Uterus (tissue), 4 donors: ENCODE measurements around the gene FZD4. TPM values are rescaled to one million over a fixed set of nuclear protein-coding genes. Genes with fewer than 3 reads are reported as not detected.

Source experiments
- DNase-seq, 2 donors: peaks; one replicate each; pipeline ENCODE4 v3.0.0-alpha.2; 2019 to 2020
- H3K27ac ChIP-seq, 2 donors: fragments of 200-600 bp; sonication (generic); 1 replicate in 1 of 2; 2 replicates in 1 of 2; pipeline ENCODE4 v1.5.1; 2016 to 2018
- H3K27me3 ChIP-seq, 2 donors: fragments of 200-600 bp; sonication (generic); one replicate each; pipeline ENCODE4 v1.5.1; 2018 to 2019; ENCODE audit warnings: control low read depth in 1 of 2
- H3K36me3 ChIP-seq, 2 donors: fragments of 200-600 bp; sonication (generic); one replicate each; pipeline ENCODE4 v1.5.1; 2019; ENCODE audit warnings: control low read depth in 1 of 2
- H3K4me1 ChIP-seq, 2 donors: fragments of 200-600 bp; sonication (generic); one replicate each; pipeline ENCODE4 v1.5.1; 2018 to 2019; ENCODE audit warnings: control low read depth in 1 of 2
- H3K4me3 ChIP-seq, 2 donors: fragments of 200-600 bp; sonication (generic); 1 replicate in 1 of 2; 2 replicates in 1 of 2; pipeline ENCODE4 v1.5.1; 2018 to 2019; ENCODE audit warnings: mild to moderate bottlenecking in 1 of 2
- H3K9me3 ChIP-seq, 2 donors: fragments of 200-600 bp; sonication (generic); one replicate each; pipeline ENCODE4 v1.5.1; 2019; ENCODE audit warnings: control low read depth in 1 of 2
- CTCF ChIP-seq, 4 experiments: fragments of 200-600 bp in 2 of 4; fragments of 450-650 bp in 2 of 4; sonication (generic) in 2 of 4; IDR thresholded peaks; one replicate each; pipeline ENCODE4 v1.5.1; 2016 to 2019; ENCODE audit warnings: antibody characterized with exemption in 4 of 4, mild to moderate bottlenecking in 2 of 4, moderate library complexity in 1 of 4
- POLR2A ChIP-seq, 2 donors: fragments of 450-650 bp; IDR thresholded peaks; one replicate each; pipeline ENCODE4 v1.6.1; 2016; ENCODE audit warnings: antibody characterized with exemption in 2 of 2, mild to moderate bottlenecking in 1 of 2, moderate library complexity in 1 of 2
- intact Hi-C: fragments of 100-400 bp; cut with DNase I; formaldehyde crosslinking; loops from one replicate; pipeline ENCODE4 v1.15.1; 2023; ENCODE audit warnings: low total_unique reads
- total RNA-seq, 4 donors: library from RNA; depleted of rRNA in 3 of 4; stranded (reverse); fragments of >200 nt in 3 of 4; gene quantifications; one replicate each; pipeline versions ENCODE4 v1.1.0 to v1.2.4, GENCODE V29; 2014 to 2023
- donor health status: DM: yes; HTN: yes; CAD: no.

The FZD4 gene
- total RNA-seq, 4 donors from 2014 or later: 47.4 to 77.6 (median 49.4) TPM

DNA sequence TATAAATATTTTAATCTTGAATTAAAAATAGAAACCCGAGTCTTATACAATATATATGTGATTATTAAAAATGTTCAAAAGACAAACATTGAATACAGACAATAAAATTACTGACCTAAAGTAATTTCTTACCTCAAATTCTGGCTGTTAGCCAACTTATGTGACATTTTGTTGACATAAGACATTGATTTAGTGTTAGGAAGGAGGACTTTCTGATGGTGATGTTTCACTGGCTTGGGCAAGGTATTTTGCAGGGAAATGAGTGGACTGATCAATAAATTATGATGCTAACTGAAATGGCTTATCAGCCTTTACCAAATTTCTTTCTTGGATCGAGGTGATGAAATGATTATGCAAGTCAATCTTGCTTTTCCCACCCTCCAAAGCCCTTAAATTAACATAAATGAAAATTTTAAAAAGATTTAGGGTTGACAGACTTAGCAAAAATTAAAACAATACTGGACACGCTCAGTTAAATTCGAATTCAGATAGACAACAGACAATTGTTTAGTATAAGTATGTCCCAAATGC, 33.2 kb upstream of the FZD4 start:
- Histone ChIP-seq H3K36me3 (no peaks in the 10 kb centered on the region), H3K9me3 (no peaks in the 10 kb centered on the region), H3K4me1 (peaks cover 0 to 4% of the 10 kb centered on the region in 2 donors), H3K27ac (no peak overlapping the region), H3K27me3 (no peaks in the 10 kb centered on the region), H3K4me3 (no peak overlapping the region)
- intact Hi-C loops: no loop called here
- no peak for DNase-seq
- TF ChIP-seq POLR2A (IDR thresholded peaks at IDR 0.05) (no peak), CTCF (IDR thresholded peaks at IDR 0.05) (no peak)

DNA sequence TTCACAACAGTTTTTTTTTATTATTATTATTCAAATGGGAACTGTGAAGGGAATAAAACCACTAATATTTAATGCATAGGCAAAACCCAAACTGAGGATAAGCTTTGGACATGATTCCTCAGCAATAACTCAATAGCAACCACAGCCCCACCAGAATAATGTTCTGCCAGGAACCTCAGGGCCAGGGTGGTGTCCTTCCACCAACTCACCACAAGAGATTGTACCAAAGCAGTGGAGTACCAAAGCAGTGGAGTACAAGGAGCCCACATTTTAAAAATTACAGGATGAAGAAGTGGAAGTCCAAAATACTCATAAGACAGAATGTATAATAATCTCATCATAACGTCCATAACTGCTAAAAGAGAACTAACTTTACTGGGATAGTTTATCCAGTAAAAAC, 32.5 kb upstream of the FZD4 start:
- no peak overlapping the region for H3K4me3 ChIP-seq
- no peaks in the 10 kb centered on the region for H3K9me3 ChIP-seq
- H3K27ac ChIP-seq: no peak overlapping the region
- H3K4me1 ChIP-seq: peaks cover 0 to 4% of the 10 kb centered on the region in 2 donors
- intact Hi-C loops: no loop called here
- TF ChIP-seq POLR2A (IDR thresholded peaks at IDR 0.05): no peak
- TF ChIP-seq CTCF (IDR thresholded peaks at IDR 0.05): no peak
- no peak for DNase-seq
- H3K36me3 ChIP-seq: no peaks in the 10 kb centered on the region
- H3K27me3 ChIP-seq: no peaks in the 10 kb centered on the region

DNA sequence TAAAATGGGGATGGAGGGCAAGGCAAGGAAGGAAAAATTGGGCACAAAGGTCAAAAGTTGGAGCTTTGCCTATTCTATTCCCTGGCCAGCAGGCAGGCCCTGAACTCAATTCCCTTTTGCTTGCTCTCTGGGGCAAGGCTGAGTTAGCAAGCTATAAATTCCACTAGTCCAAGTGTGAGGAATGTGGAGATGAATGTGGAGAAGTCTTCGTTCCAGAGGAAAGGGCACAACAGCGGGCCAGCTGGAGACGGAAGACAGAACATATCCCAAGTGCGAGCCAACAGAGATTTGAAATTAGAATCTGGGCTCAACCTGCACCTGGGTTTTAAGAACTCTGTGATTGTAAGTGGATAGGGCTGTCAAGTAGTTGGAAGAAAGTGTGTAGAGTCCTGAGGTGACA, 29.5 kb upstream of the FZD4 start:
- H3K4me1 ChIP-seq: peaks cover 0 to 4% of the 10 kb centered on the region in 2 donors
- TF ChIP-seq CTCF (IDR thresholded peaks at IDR 0.05) (no peak), POLR2A (IDR thresholded peaks at IDR 0.05) (no peak)
- H3K36me3 ChIP-seq: no peaks in the 10 kb centered on the region
- H3K9me3 ChIP-seq: no peaks in the 10 kb centered on the region
- no peak for DNase-seq
- no peaks in the 10 kb centered on the region for H3K27me3 ChIP-seq
- no peak overlapping the region for H3K27ac ChIP-seq
- intact Hi-C loops: no loop called here
- H3K4me3 ChIP-seq: no peak overlapping the region

GRCh38 chr11:86983021-86983488, 27.9 kb upstream of the FZD4 start:
- H3K4me3 ChIP-seq: no peak overlapping the region
- intact Hi-C loops: no loop called here
- no peaks in the 10 kb centered on the region for H3K36me3 ChIP-seq
- no peaks in the 10 kb centered on the region for H3K27me3 ChIP-seq
- no peaks in the 10 kb centered on the region for H3K4me1 ChIP-seq
- H3K27ac ChIP-seq: peak overlapping the region in 1 of 2 donors; percentile 13
- DNase-seq: peak in 1 of 2 donors; percentile 61
- H3K9me3 ChIP-seq: no peaks in the 10 kb centered on the region
- TF ChIP-seq CTCF (IDR thresholded peaks at IDR 0.05) (no peak), POLR2A (IDR thresholded peaks at IDR 0.05) (no peak)

- Histone ChIP-seq H3K27me3 (no peaks in the 10 kb centered on the region), H3K9me3 (no peaks in the 10 kb centered on the region), H3K36me3 (no peaks in the 10 kb centered on the region), H3K4me1 (no peaks in the 10 kb centered on the region), H3K27ac (no peak overlapping the region), H3K4me3 (no peak overlapping the region)
- TF ChIP-seq CTCF (IDR thresholded peaks at IDR 0.05) (no peak), POLR2A (IDR thresholded peaks at IDR 0.05) (no peak)
- no peak for DNase-seq
- intact Hi-C loops: no loop called here
Measured at GRCh38 chr11:86981777-86982540, 26.8 kb upstream of the FZD4 start.
